DOHH2 (cell line): ENCODE results near the gene SCT.

ENCODE experiments used
- CTCF ChIP-seq: fragments of 200-600 bp; sonication (generic); IDR thresholded peaks from one replicate; pipeline ENCODE4 v1.5.1; 2014; ENCODE audit warnings: antibody characterized with exemption, mild to moderate bottlenecking, low read depth, low read length; ENCODE audit not compliant: poor library complexity, severe bottlenecking
- EZH2phosphoT487 ChIP-seq: fragments of 200-600 bp; sonication (generic); IDR thresholded peaks from 2 replicates; pipeline ENCODE4 v1.6.1; 2017; ENCODE audit warnings: borderline replicate concordance, mild to moderate bottlenecking, antibody characterized with exemption, low read length, moderate library complexity, mixed read lengths

- TF ChIP-seq CTCF = no peak
- TF ChIP-seq EZH2phosphoT487 = no peak
Measured at GRCh38 chr11:592501-592900, 34.5 kb downstream of the SCT start.
